CD14-positive monocyte (primary cell): ENCODE measurements around the gene LYZL4. TPM values are rescaled to one million over a fixed set of nuclear protein-coding genes. Genes with fewer than 3 reads are reported as not detected.

Experiments
- DNase-seq, 3 donors: peaks; one replicate each; pipeline ENCODE4 v3.0.0-alpha.2; 2011 to 2022
- H2AFZ ChIP-seq: 2 replicates; pipeline ENCODE4 v1.6.0; 2012; ENCODE audit warnings: mild to moderate bottlenecking, low read depth, low read length, inconsistent platforms; ENCODE audit not compliant: insufficient read depth, poor library complexity, severe bottlenecking
- H3K27ac ChIP-seq, 2 donors: 1 replicate in 1 of 2; 2 replicates in 1 of 2; pipeline ENCODE4 v1.5.1; 2012 to 2013; ENCODE audit warnings: low read length in 2 of 2, control low read depth in 1 of 2, inconsistent platforms in 1 of 2, low read depth in 1 of 2, mild to moderate bottlenecking in 1 of 2
- H3K27me3 ChIP-seq, 2 donors: one replicate each; pipeline versions ENCODE4 v1.6.0 to v1.6.1; 2011 to 2013; ENCODE audit warnings: low read length in 2 of 2; ENCODE audit not compliant: control insufficient read depth in 2 of 2, insufficient read depth in 2 of 2
- H3K36me3 ChIP-seq, 2 donors: replicated peaks in 1 of 2; 1 replicate in 1 of 2; 2 replicates in 1 of 2; pipeline versions ENCODE4 v1.5.1 to v1.6.1; 2012 to 2013; ENCODE audit warnings: low read length in 2 of 2, control low read depth in 1 of 2, inconsistent platforms in 1 of 2, mild to moderate bottlenecking in 1 of 2; ENCODE audit not compliant: insufficient read depth in 2 of 2, control insufficient read depth in 1 of 2
- H3K4me1 ChIP-seq, 2 donors: 1 replicate in 1 of 2; 2 replicates in 1 of 2; pipeline versions ENCODE4 v1.5.1 to v1.6.1; 2012 to 2013; ENCODE audit warnings: low read length in 2 of 2, control low read depth in 1 of 2, inconsistent platforms in 1 of 2, mild to moderate bottlenecking in 1 of 2, moderate library complexity in 1 of 2; ENCODE audit not compliant: insufficient read depth in 2 of 2, control insufficient read depth in 1 of 2
- H3K4me2 ChIP-seq: replicated peaks from 2 replicates; pipeline ENCODE3; 2012; ENCODE audit warnings: low read length, moderate library complexity, mild to moderate bottlenecking; ENCODE audit not compliant: poor library complexity, severe bottlenecking; ENCODE audit errors: extremely low read depth
- H3K4me3 ChIP-seq, 3 experiments: fragments of 200-600 bp in 1 of 3; sonication (generic) in 1 of 3; replicated peaks in 1 of 3; 1 replicate in 2 of 3; 2 replicates in 1 of 3; pipeline ENCODE4 v1.5.1; 2011 to 2013; ENCODE audit warnings: low read length in 3 of 3, mild to moderate bottlenecking in 3 of 3, control low read depth in 2 of 3, low read depth in 2 of 3, inconsistent platforms in 1 of 3, moderate library complexity in 1 of 3
- H3K79me2 ChIP-seq: 2 replicates; pipeline ENCODE4 v1.6.0; 2012; ENCODE audit warnings: mild to moderate bottlenecking, control low read depth, inconsistent platforms, low read length, moderate library complexity; ENCODE audit not compliant: insufficient read depth
- H3K9ac ChIP-seq: 2 replicates; pipeline ENCODE4 v1.6.0; 2017; ENCODE audit warnings: low read length, mild to moderate bottlenecking; ENCODE audit not compliant: insufficient read depth, poor library complexity, severe bottlenecking
- H3K9me3 ChIP-seq, 2 donors: replicated peaks in 1 of 2; 1 replicate in 1 of 2; 2 replicates in 1 of 2; pipeline versions ENCODE4 v1.5.1 to v1.6.1; 2012 to 2013; ENCODE audit warnings: low read length in 2 of 2, control low read depth in 1 of 2; ENCODE audit not compliant: control insufficient read depth in 1 of 2, insufficient read depth in 1 of 2
- H4K20me1 ChIP-seq: 2 replicates; pipeline ENCODE4 v1.6.0; 2012; ENCODE audit warnings: mild to moderate bottlenecking, low read length, control low read depth, moderate library complexity; ENCODE audit not compliant: insufficient read depth
- H3K27ac Mint-ChIP-seq, 7 donors: one replicate each; pipeline ENCODE4 v1.8.0; 2020; ENCODE audit warnings: mild to moderate bottlenecking in 7 of 7, mixed read lengths in 7 of 7, moderate library complexity in 6 of 7, inconsistent platforms in 2 of 7
- H3K27me3 Mint-ChIP-seq, 3 donors: one replicate each; pipeline ENCODE4 v1.8.0; 2021 to 2022; ENCODE audit warnings: low read depth in 3 of 3, mild to moderate bottlenecking in 3 of 3, mixed read lengths in 3 of 3, moderate library complexity in 3 of 3, inconsistent platforms in 1 of 3
- H3K36me3 Mint-ChIP-seq, 2 donors: one replicate each; pipeline ENCODE4 v1.8.0; 2020; ENCODE audit warnings: mixed read lengths in 2 of 2, inconsistent platforms in 1 of 2, mild to moderate bottlenecking in 1 of 2
- H3K4me1 Mint-ChIP-seq: one replicate; pipeline ENCODE4 v1.8.0; 2020; ENCODE audit warnings: mild to moderate bottlenecking, mixed read lengths
- H3K4me3 Mint-ChIP-seq, 2 donors: one replicate each; pipeline ENCODE4 v1.8.0; 2020; ENCODE audit warnings: mild to moderate bottlenecking in 2 of 2, mixed read lengths in 2 of 2, moderate library complexity in 1 of 2
- H3K9me3 Mint-ChIP-seq, 7 donors: one replicate each; pipeline ENCODE4 v1.8.0; 2020 to 2022; ENCODE audit warnings: mixed read lengths in 7 of 7, mild to moderate bottlenecking in 6 of 7, moderate library complexity in 6 of 7, inconsistent platforms in 2 of 7
- WGBS: methylation state at CpG from one replicate; pipeline ENCODE4 v1.1.5; 2013; ENCODE audit warnings: missing lambda C conversion rate; ENCODE audit not compliant: insufficient coverage; 5-methylcytosine and 5-hydroxymethylcytosine counted together
- intact Hi-C, 2 donors: fragments of 100-400 bp; cut with micrococcal nuclease; formaldehyde crosslinking; loops; one replicate each; pipeline versions ENCODE4 v1.15.0 to v1.15.1; 2023
- polyA plus RNA-seq, 3 donors: library from polyadenylated mRNA; depleted of rRNA in 1 of 3; unstranded in 2 of 3; stranded (reverse) in 1 of 3; fragments of 300-500 nt in 2 of 3; fragments of >200 nt in 1 of 3; fragmentation: Illumina TruSeq in 2 of 3; gene quantifications; 1 replicate in 2 of 3; 2 replicates in 1 of 3; pipeline ENCODE4 v1.2.3, GENCODE V29; 2012 to 2021
- TF ChIP-seq, protein P1 (sequence below): fragments of 200-600 bp; IDR thresholded peaks from one replicate; pipeline ENCODE4 v1.8.0; 2022; ENCODE audit warnings: antibody characterized with exemption, mild to moderate bottlenecking

LYZL4 gene
- polyA plus RNA-seq, 3 donors: not detected

DNA sequence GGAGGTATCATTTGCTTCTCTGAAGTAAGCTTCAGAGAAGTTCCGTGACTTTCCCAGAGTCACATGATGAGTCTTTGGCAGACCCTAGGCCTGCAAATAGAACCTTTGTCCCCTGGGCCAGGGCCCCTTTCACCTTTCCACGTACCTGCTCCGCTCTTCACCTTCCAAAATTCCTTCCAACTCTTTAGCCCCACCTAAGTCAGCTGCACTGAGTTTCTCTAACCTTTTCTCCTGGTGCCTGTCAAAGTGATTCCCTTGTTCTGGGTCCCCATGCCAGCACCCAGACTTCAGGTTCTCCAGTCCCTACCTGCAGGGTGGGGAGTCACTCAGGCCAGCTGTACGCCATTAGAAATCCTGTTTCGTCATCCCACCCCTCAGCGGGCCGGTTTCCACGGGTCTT is 12.8 kb downstream of the LYZL4 start:
- no peaks in the 10 kb centered on the region for H3K4me1 Mint-ChIP-seq
- TF ChIP-seq, protein P1, sequence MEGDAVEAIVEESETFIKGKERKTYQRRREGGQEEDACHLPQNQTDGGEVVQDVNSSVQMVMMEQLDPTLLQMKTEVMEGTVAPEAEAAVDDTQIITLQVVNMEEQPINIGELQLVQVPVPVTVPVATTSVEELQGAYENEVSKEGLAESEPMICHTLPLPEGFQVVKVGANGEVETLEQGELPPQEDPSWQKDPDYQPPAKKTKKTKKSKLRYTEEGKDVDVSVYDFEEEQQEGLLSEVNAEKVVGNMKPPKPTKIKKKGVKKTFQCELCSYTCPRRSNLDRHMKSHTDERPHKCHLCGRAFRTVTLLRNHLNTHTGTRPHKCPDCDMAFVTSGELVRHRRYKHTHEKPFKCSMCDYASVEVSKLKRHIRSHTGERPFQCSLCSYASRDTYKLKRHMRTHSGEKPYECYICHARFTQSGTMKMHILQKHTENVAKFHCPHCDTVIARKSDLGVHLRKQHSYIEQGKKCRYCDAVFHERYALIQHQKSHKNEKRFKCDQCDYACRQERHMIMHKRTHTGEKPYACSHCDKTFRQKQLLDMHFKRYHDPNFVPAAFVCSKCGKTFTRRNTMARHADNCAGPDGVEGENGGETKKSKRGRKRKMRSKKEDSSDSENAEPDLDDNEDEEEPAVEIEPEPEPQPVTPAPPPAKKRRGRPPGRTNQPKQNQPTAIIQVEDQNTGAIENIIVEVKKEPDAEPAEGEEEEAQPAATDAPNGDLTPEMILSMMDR: no peak

DNA sequence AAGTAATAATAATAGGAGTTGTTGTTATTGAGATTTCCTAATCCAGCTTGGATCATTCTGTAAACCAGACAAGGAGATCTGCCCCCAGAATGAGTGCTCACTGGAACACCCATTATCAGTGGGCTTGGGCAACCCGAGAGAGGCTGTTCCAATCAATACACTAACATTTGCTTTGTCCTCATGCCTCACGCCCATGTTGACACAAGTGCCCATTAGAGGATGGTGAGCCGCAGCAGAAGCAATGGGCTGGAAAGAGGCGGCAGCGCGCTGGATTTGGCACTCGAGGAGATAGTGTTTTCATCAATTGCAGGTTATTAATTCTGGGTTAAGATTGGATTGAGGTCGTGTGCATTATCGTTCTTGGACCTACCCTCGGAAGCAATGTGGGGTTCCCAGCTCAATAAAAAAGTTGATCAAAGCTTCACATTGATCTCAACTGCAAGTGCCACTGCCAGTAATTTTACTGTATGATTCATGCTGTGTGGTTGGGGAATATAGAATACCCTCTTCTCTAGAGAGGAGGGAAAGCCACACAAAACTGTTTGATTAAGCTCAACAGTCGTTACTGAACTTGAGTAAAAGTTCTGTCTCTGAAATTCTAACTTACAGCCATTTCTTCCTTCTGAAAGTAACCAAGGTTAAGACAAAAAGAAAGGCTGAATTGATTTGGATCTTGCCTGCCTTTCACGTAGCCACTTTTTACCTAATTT is 15.7 kb downstream of the LYZL4 start:
- Histone ChIP-seq H3K9ac (no peak overlapping the region), H3K9me3 (no peaks in the 10 kb centered on the region), H3K36me3 (no peaks in the 10 kb centered on the region), H3K79me2 (no peaks in the 10 kb centered on the region), H3K4me2 (no peak overlapping the region), H3K27me3 (no peaks in the 10 kb centered on the region), H4K20me1 (no peaks in the 10 kb centered on the region), H3K27ac (no peak overlapping the region), H3K4me1 (no peaks in the 10 kb centered on the region), H2AFZ (no peak overlapping the region), H3K4me3 (no peak overlapping the region)
- Mint-ChIP-seq H3K36me3 (no peaks in the 10 kb centered on the region), H3K27ac (no peak overlapping the region), H3K27me3 (peaks cover 0 to 4% (median 2%) of the 10 kb centered on the region in 3 donors), H3K4me3 (no peak overlapping the region), H3K4me1 (no peaks in the 10 kb centered on the region), H3K9me3 (no peaks in the 10 kb centered on the region)
- WGBS: 83% methylated on average over 8 of the region's 12 CpGs
- no peak for DNase-seq
- intact Hi-C loops: no loop called here
- TF ChIP-seq, protein P1: no peak

More for the DNA sequence above, 12.8 kb downstream of the LYZL4 start:
- H3K4me2 ChIP-seq: no peak overlapping the region
- H3K27me3 ChIP-seq: no peaks in the 10 kb centered on the region
- Mint-ChIP-seq H3K27ac (no peak overlapping the region), H3K27me3 (peaks cover 0 to 10% (median 5%) of the 10 kb centered on the region in 3 donors), H3K9me3 (peaks cover 0 to 4% (median 2%) of the 10 kb centered on the region in 7 donors), H3K4me3 (no peak overlapping the region), H3K36me3 (no peaks in the 10 kb centered on the region)
- no peaks in the 10 kb centered on the region for H4K20me1 ChIP-seq
- no peak for DNase-seq
- no peaks in the 10 kb centered on the region for H3K79me2 ChIP-seq
- H3K9ac ChIP-seq: no peak overlapping the region
- H3K4me1 ChIP-seq: no peaks in the 10 kb centered on the region
- WGBS: 97% methylated on average over 7 of the region's 8 CpGs
- H3K4me3 ChIP-seq: no peak overlapping the region
- H3K36me3 ChIP-seq: no peaks in the 10 kb centered on the region
- no peak overlapping the region for H2AFZ ChIP-seq
- intact Hi-C loops: no loop called here
- H3K27ac ChIP-seq: no peak overlapping the region
- H3K9me3 ChIP-seq: no peaks in the 10 kb centered on the region
